Body of pancreas (tissue), 4 donors: ENCODE measurements around the gene FCN1. TPM values are rescaled to one million over a fixed set of nuclear protein-coding genes. Genes with fewer than 3 reads are reported as not detected.

Experiments used
- ATAC-seq: fragments of 150-250 bp; one replicate; pipeline ENCODE4 v1.9.1; 2016
- DNase-seq, 4 donors: peaks; one replicate each; pipeline ENCODE4 v3.0.0-alpha.2; 2019
- H3K27ac ChIP-seq, 4 donors: fragments of 200-600 bp; sonication (generic); 1 replicate in 3 of 4; 2 replicates in 1 of 4; pipeline versions ENCODE4 v1.5.1 to v1.6.1; 2016 to 2019; ENCODE audit warnings: mild to moderate bottlenecking in 1 of 4, mixed read lengths in 1 of 4, moderate library complexity in 1 of 4
- H3K27me3 ChIP-seq, 2 donors: fragments of 200-600 bp; sonication (generic); one replicate each; pipeline ENCODE4 v1.6.0; 2016; ENCODE audit warnings: mild to moderate bottlenecking in 1 of 2
- H3K36me3 ChIP-seq, 2 donors: fragments of 200-600 bp; sonication (generic); replicated peaks in 1 of 2; 2 replicates each; pipeline ENCODE4 v1.5.1; 2016; ENCODE audit warnings: low read depth in 2 of 2; ENCODE audit not compliant: insufficient read depth in 1 of 2
- H3K4me1 ChIP-seq: fragments of 200-600 bp; sonication (generic); one replicate; pipeline ENCODE4 v1.6.0; 2016
- H3K4me3 ChIP-seq, 2 donors: fragments of 200-600 bp; sonication (generic); 1 replicate in 1 of 2; 2 replicates in 1 of 2; pipeline ENCODE4 v1.5.1; 2016 to 2019
- H3K9me3 ChIP-seq, 3 donors: fragments of 200-600 bp; sonication (generic); 1 replicate in 2 of 3; 2 replicates in 1 of 3; pipeline ENCODE4 v1.5.1; 2016
- CTCF ChIP-seq, 7 experiments: fragments of 450-650 bp in 4 of 7; fragments of 200-600 bp in 3 of 7; sonication (generic) in 3 of 7; IDR thresholded peaks; one replicate each; pipeline ENCODE4 v1.5.1; 2016 to 2019; ENCODE audit warnings: antibody characterized with exemption in 7 of 7
- POLR2A ChIP-seq, 3 donors: fragments of 450-650 bp; IDR thresholded peaks; one replicate each; pipeline ENCODE4 v1.6.1; 2016; ENCODE audit warnings: antibody characterized with exemption in 3 of 3, mild to moderate bottlenecking in 2 of 3
- WGBS, 2 donors: methylation state at CpG; one replicate each; pipeline ENCODE4 v1.1.5; 2017; 5-methylcytosine and 5-hydroxymethylcytosine counted together
- intact Hi-C: fragments of 100-400 bp; cut with DNase I; formaldehyde crosslinking; loops from one replicate; pipeline ENCODE4 v1.15.1; 2023
- total RNA-seq, 2 donors: library from RNA; depleted of rRNA; stranded (reverse); fragments of >200 nt; gene quantifications; one replicate each; pipeline ENCODE4 v1.1.0, GENCODE V29; 2016

The FCN1 gene
- total RNA-seq, 2 donors from 2014 or later, result not detected

DNA sequence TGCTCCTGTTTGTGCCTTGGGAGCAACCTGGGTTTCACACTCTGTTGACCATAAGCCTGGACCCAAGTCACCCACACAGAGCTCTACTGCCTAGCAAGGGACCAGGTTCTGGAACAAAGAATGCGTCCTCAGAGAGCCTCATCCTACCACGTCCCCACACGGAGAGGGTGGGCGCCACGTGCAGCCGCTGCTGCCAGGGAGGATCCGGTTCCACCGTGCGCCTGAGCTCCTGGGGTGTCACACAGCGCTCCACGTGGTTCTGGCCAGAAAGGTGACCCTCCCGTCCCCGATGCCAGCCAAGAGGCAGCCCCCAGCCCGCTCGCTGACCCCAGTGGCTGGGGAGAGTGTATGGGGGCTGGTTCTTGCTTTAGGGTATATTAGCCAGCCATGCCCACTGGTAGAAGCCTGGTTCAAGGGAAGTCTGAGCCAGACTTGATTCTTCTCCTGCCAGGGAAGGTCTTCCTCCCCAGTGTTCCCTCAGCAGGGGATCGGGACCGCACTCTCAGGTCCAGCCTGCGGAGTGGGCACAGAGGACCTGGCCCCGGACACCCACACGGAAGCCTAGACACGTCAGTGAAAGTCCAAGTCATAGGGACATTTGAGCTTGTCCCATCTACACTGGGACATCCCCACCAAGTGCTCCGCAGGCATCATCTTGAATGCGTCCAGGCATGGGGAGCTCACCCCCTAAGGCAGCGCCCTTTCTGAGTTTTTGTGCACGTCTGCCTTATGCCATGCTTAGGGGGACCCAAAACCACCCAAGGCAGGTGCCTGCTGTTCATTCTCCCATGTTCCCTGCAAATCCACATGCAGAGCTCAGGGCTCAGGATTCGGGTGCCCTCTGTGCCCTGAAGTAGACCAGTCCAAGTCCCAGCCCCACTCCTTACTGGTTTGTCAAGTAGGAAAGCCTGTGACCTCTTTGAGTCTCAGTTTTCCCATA is 2.4 kb downstream of the FCN1 start:
- Histone ChIP-seq H3K27ac (no peak overlapping the region), H3K4me1 (no peaks in the 10 kb centered on the region), H3K36me3 (no peaks in the 10 kb centered on the region), H3K4me3 (no peak overlapping the region), H3K9me3 (peaks cover 0 to 3% (median 0%) of the 10 kb centered on the region in 3 donors), H3K27me3 (no peaks in the 10 kb centered on the region)
- DNase-seq, result no peak
- ATAC-seq, result no peak
- 68 to 75% methylated on average over 6 to 26 of the region's 26 CpGs for WGBS, 2 donors
- intact Hi-C loops, result no loop called here
- TF ChIP-seq POLR2A (IDR thresholded peaks at IDR 0.05) (no peak), CTCF (IDR thresholded peaks at IDR 0.05) (no peak)

GRCh38 chr9:134914501-134914834 is 3.2 kb downstream of the FCN1 start:
- H3K4me1 ChIP-seq, result no peaks in the 10 kb centered on the region
- WGBS, 2 donors, result 53 to 58% methylated on average over 5 to 7 of the region's 7 CpGs
- peaks cover 0 to 2% (median 0%) of the 10 kb centered on the region in 3 donors for H3K9me3 ChIP-seq
- H3K36me3 ChIP-seq, result no peaks in the 10 kb centered on the region
- H3K27me3 ChIP-seq, result no peaks in the 10 kb centered on the region
- intact Hi-C loops, result no loop called here
- TF ChIP-seq CTCF (IDR thresholded peaks at IDR 0.05), result no peak
- no peak for TF ChIP-seq POLR2A (IDR thresholded peaks at IDR 0.05)
- no peak overlapping the region for H3K27ac ChIP-seq
- DNase-seq, result no peak
- no peak overlapping the region for H3K4me3 ChIP-seq
- ATAC-seq, result no peak

DNA sequence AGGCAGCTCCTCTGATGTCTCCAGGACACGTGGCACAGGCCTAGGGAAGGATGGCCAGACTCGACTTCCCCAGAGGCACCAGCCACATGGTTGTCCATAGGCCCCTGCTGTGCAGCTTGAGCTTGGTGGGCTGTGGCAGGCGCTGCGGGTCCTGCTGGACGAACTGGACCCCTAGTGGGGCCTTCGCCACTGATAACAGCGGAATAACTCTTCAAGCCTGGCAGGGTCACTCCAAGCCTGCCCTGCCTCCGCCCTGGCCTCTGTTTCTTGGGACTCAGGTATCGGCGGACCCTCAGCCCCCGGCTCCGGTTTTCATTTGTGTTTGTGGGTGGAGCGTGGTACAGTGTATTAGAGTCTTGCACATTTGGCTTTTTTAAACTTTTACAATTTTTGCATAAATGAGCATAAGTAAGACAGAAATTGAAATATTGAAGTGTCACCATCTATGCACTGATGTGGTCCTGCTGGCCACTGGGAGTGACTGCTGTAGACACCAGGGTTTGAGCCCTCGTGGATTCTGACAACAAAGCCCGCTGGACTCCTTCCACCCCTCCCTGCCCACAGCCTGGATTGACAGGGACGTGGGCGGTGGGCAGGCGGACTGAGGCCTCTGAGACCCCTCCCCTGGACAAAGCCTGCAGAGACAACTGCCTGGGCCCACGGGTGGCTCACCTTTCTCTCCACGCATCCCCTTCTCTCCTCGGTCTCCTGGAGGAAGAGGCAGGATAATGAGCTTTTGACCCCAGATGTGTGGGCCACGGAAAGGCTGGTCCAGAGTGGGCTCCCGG is 3.8 kb downstream of the FCN1 start:
- no peak for ATAC-seq
- intact Hi-C loops, result no loop called here
- DNase-seq, result no peak
- H3K4me3 ChIP-seq, result no peak overlapping the region
- H3K27me3 ChIP-seq, result no peaks in the 10 kb centered on the region
- H3K4me1 ChIP-seq, result no peaks in the 10 kb centered on the region
- TF ChIP-seq POLR2A (IDR thresholded peaks at IDR 0.05) (no peak), CTCF (IDR thresholded peaks at IDR 0.05) (no peak)
- H3K9me3 ChIP-seq, result no peaks in the 10 kb centered on the region
- no peaks in the 10 kb centered on the region for H3K36me3 ChIP-seq
- 66 to 79% methylated on average over 12 to 23 of the region's 23 CpGs for WGBS, 2 donors
- H3K27ac ChIP-seq, result no peak overlapping the region

DNA sequence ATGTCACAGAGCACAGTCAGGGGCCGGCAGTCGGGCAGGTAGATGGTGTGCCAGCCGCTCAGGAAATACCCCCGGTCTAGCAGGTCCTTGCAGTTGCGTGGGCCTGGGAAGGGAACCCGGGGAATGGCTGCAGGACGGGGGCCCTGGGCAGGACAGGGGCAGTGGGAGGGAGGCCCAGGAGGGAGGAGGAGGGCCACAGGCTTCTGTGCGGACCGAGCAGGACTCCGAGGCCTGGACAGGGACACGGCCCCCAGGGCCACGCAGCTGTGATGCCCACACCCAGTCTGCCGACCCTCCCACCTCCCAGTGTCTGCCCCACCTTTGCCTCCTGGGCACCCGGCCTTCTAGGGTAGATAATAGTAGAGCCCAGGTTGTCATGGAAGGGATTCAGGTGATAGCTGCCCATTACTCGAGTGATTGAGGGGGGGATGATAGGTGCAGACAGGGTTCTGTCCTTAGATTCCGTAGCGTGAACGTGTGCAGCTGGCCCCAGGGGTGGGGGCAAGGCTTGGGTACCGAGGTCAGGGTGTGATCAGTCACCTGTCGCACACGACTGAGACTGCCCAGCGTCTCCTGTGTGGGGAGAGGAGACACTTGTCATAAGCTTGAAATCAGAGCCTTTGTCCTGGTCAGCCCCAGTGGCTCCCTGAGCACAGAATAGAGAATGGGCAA is 4.5 kb downstream of the FCN1 start:
- Histone ChIP-seq H3K36me3 (no peaks in the 10 kb centered on the region), H3K4me1 (no peaks in the 10 kb centered on the region), H3K9me3 (no peaks in the 10 kb centered on the region), H3K27ac (no peak overlapping the region), H3K4me3 (no peak overlapping the region), H3K27me3 (no peaks in the 10 kb centered on the region)
- ATAC-seq (no peak), DNase-seq (no peak)
- intact Hi-C loops, result no loop called here
- WGBS, 2 donors, result 55 to 64% methylated on average over 16 to 19 of the region's 22 CpGs
- no peak for TF ChIP-seq CTCF (IDR thresholded peaks at IDR 0.05)
- no peak for TF ChIP-seq POLR2A (IDR thresholded peaks at IDR 0.05)
